Epithelial cell of proximal tubule (primary cell): ENCODE data around the gene CLC. TPM values are rescaled to one million over a fixed set of nuclear protein-coding genes. Genes with fewer than 3 reads are reported as not detected.

Experiments used
- DNase-seq: peaks from one replicate; pipeline ENCODE4 v3.0.0-alpha.2; 2011; ENCODE audit warnings: low read depth
- H3K4me3 ChIP-seq: 2 replicates; pipeline ENCODE4 v1.5.1; 2011; ENCODE audit warnings: low read depth, mild to moderate bottlenecking, low read length
- total RNA-seq: library from RNA; depleted of rRNA; stranded (reverse); fragments of >200 nt; gene quantifications from 2 replicates; pipeline ENCODE4 v1.2.3, GENCODE V29; 2015
- TF ChIP-seq, protein P1 (sequence below): conservative IDR thresholded peaks from 2 replicates; pipeline ENCODE4 v1.5.1; 2012; ENCODE audit warnings: low read depth, mild to moderate bottlenecking, low read length

CLC gene
- total RNA-seq, 1 donor from 2014 or later = not detected

DNA sequence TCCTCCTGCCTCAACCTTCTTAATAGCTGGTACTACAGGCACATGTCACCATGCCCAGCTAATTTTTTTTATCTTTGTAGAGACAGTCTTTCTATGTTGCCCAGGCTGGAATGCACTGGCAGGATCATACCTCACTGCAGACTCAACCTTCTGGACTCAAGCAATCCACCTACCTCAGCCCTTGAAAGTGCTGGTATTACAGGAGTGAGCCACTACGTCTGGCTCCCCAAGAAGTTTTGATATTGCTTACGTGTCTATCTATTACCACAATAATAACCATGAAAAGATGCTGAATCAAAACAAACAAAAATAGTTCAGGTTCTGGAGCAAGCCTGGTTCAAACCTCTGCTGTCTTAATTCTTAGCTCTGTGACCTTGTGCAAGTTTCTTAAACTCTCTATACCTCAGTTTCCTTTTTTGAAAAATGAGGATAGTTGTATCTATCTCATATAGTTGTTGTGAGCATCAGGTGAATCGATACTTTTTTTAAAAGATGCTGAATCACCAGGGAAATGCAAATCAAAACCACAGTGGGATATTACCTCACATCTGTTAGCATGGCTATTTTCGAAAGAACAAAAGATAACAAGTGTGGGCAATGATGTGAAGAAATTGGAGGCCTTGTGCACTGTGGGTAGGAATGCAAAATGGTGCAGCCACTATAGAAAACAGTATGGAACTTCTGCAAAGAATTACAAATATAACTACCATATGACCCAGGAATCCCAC is 21.8 kb upstream of the CLC start:
- no peak overlapping the region for H3K4me3 ChIP-seq
- no peak for DNase-seq
- TF ChIP-seq, protein P1, sequence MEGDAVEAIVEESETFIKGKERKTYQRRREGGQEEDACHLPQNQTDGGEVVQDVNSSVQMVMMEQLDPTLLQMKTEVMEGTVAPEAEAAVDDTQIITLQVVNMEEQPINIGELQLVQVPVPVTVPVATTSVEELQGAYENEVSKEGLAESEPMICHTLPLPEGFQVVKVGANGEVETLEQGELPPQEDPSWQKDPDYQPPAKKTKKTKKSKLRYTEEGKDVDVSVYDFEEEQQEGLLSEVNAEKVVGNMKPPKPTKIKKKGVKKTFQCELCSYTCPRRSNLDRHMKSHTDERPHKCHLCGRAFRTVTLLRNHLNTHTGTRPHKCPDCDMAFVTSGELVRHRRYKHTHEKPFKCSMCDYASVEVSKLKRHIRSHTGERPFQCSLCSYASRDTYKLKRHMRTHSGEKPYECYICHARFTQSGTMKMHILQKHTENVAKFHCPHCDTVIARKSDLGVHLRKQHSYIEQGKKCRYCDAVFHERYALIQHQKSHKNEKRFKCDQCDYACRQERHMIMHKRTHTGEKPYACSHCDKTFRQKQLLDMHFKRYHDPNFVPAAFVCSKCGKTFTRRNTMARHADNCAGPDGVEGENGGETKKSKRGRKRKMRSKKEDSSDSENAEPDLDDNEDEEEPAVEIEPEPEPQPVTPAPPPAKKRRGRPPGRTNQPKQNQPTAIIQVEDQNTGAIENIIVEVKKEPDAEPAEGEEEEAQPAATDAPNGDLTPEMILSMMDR = no peak

DNA sequence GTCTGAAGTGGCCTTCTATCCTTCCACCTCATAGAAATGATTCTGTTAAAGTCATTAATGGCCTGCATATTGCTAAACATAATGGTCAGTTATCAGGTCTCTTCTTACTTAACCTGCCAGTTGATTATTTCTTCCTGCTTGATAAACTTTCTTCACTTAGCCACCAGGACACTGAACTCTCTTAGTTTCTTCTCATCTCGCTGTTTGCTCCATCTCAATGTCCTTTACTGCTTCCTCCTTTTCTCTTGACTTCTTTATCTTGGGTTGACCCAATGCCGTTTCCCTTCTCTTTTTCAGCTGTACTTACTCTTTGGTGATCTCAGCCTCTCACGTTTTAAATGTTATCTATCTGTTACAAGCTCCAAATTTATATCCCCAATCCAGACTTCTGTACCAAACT is 17.1 kb upstream of the CLC start:
- no peak for DNase-seq
- TF ChIP-seq, protein P1 = no peak
- no peak overlapping the region for H3K4me3 ChIP-seq

DNA sequence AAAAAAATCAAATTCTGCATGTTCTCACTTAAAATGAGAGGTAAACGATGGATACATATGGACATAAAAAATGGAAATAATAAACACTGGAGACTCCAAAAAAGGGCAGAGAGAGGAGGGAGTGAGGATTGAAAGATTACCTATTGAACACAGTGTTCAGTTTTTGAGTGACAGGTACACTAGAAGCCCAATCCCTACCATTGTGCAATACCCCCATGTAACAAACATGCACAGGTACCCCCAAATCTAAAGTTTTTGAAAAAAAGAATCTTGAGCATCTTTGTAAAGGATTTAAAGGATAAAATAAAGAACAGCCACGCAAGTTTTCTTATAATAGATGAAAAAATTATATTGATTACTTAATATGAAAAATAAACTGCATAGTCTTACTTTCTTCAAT is 16.7 kb upstream of the CLC start:
- TF ChIP-seq, protein P1 = no peak
- no peak for DNase-seq

DNA sequence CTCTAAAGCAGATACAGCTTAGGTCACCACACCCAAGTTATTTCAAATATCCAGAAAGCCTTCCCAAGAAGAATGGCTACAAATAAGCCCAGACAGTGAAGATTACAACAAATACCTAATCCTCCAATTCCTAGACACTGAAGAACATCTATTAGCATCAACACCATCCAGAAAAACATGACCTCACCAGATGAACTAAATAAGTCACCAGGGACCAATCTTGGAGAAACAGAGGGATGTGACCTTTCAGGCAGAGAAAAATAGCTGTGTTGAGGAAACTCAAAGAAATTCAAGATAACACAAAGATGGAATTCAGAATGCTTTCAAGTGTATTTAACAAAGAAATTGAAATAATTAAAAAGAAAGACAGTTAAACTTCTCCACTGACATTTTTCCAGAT is 15.0 kb upstream of the CLC start:
- DNase-seq = no peak
- no peak overlapping the region for H3K4me3 ChIP-seq
- TF ChIP-seq, protein P1 = no peak

More for the DNA sequence above, 16.7 kb upstream of the CLC start:
- H3K4me3 ChIP-seq = no peak overlapping the region

DNA sequence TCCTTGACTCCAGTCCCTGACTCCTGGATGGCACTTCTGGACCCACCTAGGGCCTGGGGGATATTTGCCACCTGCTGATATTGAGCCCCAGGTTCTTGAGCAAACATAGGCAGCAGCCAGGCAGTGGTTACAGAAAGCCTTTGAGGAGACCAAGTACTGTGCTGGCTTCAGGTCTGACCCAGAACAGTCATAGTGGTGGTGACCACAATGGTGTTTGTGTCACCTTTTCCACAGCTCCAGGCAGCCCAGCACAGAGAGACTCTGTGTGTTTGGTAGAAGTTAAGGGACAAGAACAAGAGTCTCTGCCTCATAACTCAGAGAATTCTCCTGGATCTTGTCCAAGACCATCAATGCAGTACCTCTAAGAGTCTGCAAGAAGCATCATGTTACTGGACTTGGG is 14.6 kb upstream of the CLC start:
- TF ChIP-seq, protein P1 = no peak
- H3K4me3 ChIP-seq = no peak overlapping the region
- no peak for DNase-seq

DNA sequence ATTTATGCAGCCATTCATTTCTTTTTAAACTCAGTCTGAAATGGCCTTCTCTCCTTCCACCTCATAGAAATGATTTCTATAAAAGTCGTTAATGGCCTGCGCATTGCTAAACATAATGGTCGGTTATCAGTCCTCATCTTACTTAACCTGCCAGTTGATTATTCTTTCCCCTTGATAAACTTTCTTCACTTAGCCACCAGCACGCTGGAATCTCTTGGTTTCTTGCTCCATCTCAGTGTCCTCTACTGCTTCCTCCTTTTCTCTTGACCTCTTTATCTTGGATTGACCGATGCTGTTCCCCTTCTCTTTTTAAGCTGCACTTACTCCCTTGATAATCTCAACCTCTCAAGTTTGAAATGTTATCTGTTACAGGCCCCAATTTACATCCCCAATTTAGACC is 12.2 kb upstream of the CLC start:
- TF ChIP-seq, protein P1 = no peak
- no peak overlapping the region for H3K4me3 ChIP-seq
- DNase-seq = no peak
